HepG2 (cell line): Measurements from ENCODE around the gene CAPZB. TPM values are rescaled to one million over a fixed set of nuclear protein-coding genes. Genes with fewer than 3 reads are reported as not detected.

Experiments used
- CREB3 ChIP-seq: sonication (generic); formaldehyde crosslinking; IDR thresholded peaks from 2 replicates; pipeline ENCODE4 v1.5.0; 2020; ENCODE audit warnings: missing genetic modification reagents
- EED ChIP-seq: sonication (generic); formaldehyde crosslinking; IDR thresholded peaks from 2 replicates; pipeline ENCODE4 v1.5.0; 2020; ENCODE audit warnings: mild to moderate bottlenecking, missing genetic modification reagents
- HDAC6 ChIP-seq: fragments of 200-600 bp; sonication (generic); IDR thresholded peaks from 2 replicates; pipeline ENCODE4 v1.7.0; 2017; ENCODE audit warnings: mild to moderate bottlenecking, antibody characterized with exemption, low read length, low read depth
- HES4 ChIP-seq: sonication (generic); formaldehyde crosslinking; IDR thresholded peaks from 2 replicates; pipeline ENCODE4 v1.9.0; 2021; ENCODE audit warnings: mild to moderate bottlenecking, missing genetic modification reagents, borderline replicate concordance
- HNRNPK ChIP-seq: fragments of 200-400 bp; formaldehyde crosslinking; IDR thresholded peaks from 2 replicates; pipeline ENCODE4 v1.6.1; 2018; ENCODE audit warnings: low read length, low read depth, moderate library complexity, mild to moderate bottlenecking; ENCODE audit not compliant: poor library complexity, severe bottlenecking
- HOXA7 ChIP-seq: sonication (generic); formaldehyde crosslinking; IDR thresholded peaks from 2 replicates; pipeline ENCODE4 v1.8.1; 2022; ENCODE audit warnings: mild to moderate bottlenecking, missing genetic modification reagents, moderate library complexity
- KLF9 ChIP-seq: IDR thresholded peaks from 2 replicates; pipeline ENCODE4 v1.6.1; 2016; ENCODE audit warnings: low read depth
- PRPF4 ChIP-seq: fragments of 200-400 bp; formaldehyde crosslinking; IDR thresholded peaks from 2 replicates; pipeline ENCODE4 v1.6.1; 2016; ENCODE audit warnings: low read length, low read depth; ENCODE audit not compliant: poor library complexity, severe bottlenecking
- RCOR2 ChIP-seq: IDR thresholded peaks from 2 replicates; pipeline ENCODE4 v1.6.1; 2016; ENCODE audit warnings: missing biosample characterization, missing genetic modification reagents
- SMARCE1 ChIP-seq: fragments of 450-650 bp; IDR thresholded peaks from 2 replicates; pipeline ENCODE4 v1.6.1; 2017; ENCODE audit warnings: borderline replicate concordance
- SOX6 ChIP-seq, 2 experiments: fragments of 450-650 bp in 1 of 2; sonication (generic) in 1 of 2; formaldehyde crosslinking in 1 of 2; IDR thresholded peaks; 2 replicates each; pipeline versions ENCODE4 v1.4.0 to v1.6.1; 2017 to 2020; ENCODE audit warnings: antibody characterized with exemption in 1 of 2, mild to moderate bottlenecking in 1 of 2, missing genetic modification reagents in 1 of 2
- THYN1 ChIP-seq: sonication (generic); formaldehyde crosslinking; IDR thresholded peaks from 2 replicates; pipeline ENCODE4 v1.8.1; 2023; ENCODE audit warnings: low read depth, mild to moderate bottlenecking, moderate library complexity, missing genetic modification reagents, borderline replicate concordance
- ZBTB21 ChIP-seq: sonication (generic); formaldehyde crosslinking; IDR thresholded peaks from 2 replicates; pipeline ENCODE4 v1.4.0; 2020; ENCODE audit warnings: missing genetic modification reagents
- ZFP41 ChIP-seq: sonication (generic); formaldehyde crosslinking; IDR thresholded peaks from 2 replicates; pipeline ENCODE4 v1.4.0; 2020; ENCODE audit warnings: mild to moderate bottlenecking, missing genetic modification reagents, borderline replicate concordance
- ZNF207 ChIP-seq: fragments of 450-650 bp; IDR thresholded peaks from 2 replicates; pipeline ENCODE4 v1.6.1; 2016; ENCODE audit warnings: antibody characterized with exemption, borderline replicate concordance
- ZNF414 ChIP-seq: sonication (generic); formaldehyde crosslinking; IDR thresholded peaks from 2 replicates; pipeline ENCODE4 v1.5.0; 2020; ENCODE audit warnings: missing genetic modification reagents
- ZNF746 ChIP-seq: sonication (generic); formaldehyde crosslinking; IDR thresholded peaks from 2 replicates; pipeline ENCODE4 v1.8.0; 2022; ENCODE audit warnings: mild to moderate bottlenecking, missing genetic modification reagents
- ZNF780A ChIP-seq: sonication (generic); formaldehyde crosslinking; IDR thresholded peaks from 2 replicates; pipeline ENCODE4 v1.8.0; 2022; ENCODE audit warnings: mild to moderate bottlenecking, missing genetic modification reagents, moderate library complexity
- polyA plus RNA-seq, 8 experiments: library from polyadenylated mRNA; depleted of rRNA in 3 of 8; stranded (reverse) in 7 of 8; unstranded in 1 of 8; fragments of >200 nt; fragmentation: Illumina TruSeq in 4 of 8; extraction: Trizol in 4 of 8; gene quantifications; 2 replicates each; pipeline versions ENCODE4 v1.2.1 to v1.2.3, GENCODE V29; 2011 to 2016; ENCODE audit warnings: low read depth in 4 of 8, missing spikeins in 1 of 8, mixed read lengths in 1 of 8; ENCODE audit not compliant: insufficient read depth in 1 of 8
- total RNA-seq, 5 experiments: library from RNA; depleted of rRNA; stranded (reverse); fragments of >200 nt; fragmentation: Illumina TruSeq; extraction: Trizol; gene quantifications; 2 replicates each; pipeline ENCODE4 v1.2.3, GENCODE V29; 2016; ENCODE audit warnings: low read depth in 1 of 5
- TF ChIP-seq, protein P1 (sequence below): sonication (generic); formaldehyde crosslinking; IDR thresholded peaks from 2 replicates; pipeline ENCODE4 v1.9.0; 2021; ENCODE audit warnings: missing genetic modification reagents, mild to moderate bottlenecking, borderline replicate concordance
- TF ChIP-seq, protein P2 (sequence below): sonication (generic); formaldehyde crosslinking; IDR thresholded peaks from 2 replicates; pipeline ENCODE4 v1.4.0; 2020; ENCODE audit warnings: missing genetic modification reagents, mild to moderate bottlenecking, borderline replicate concordance
- TF ChIP-seq, protein P3 (sequence below): sonication (generic); formaldehyde crosslinking; IDR thresholded peaks from 2 replicates; pipeline ENCODE4 v1.4.0; 2020; ENCODE audit warnings: mild to moderate bottlenecking, missing genetic modification reagents
- TF ChIP-seq, protein P4 (sequence below): sonication (generic); formaldehyde crosslinking; IDR thresholded peaks from 2 replicates; pipeline ENCODE4 v1.5.0; 2020; ENCODE audit warnings: missing genetic modification reagents, mild to moderate bottlenecking, borderline replicate concordance

Gene CAPZB
- total and polyA plus RNA-seq, 2 of the 13 experiments (the other 11 are each of a cell fraction or from before 2014, with no cell fraction given), result 58.9 to 76.9 TPM

DNA sequence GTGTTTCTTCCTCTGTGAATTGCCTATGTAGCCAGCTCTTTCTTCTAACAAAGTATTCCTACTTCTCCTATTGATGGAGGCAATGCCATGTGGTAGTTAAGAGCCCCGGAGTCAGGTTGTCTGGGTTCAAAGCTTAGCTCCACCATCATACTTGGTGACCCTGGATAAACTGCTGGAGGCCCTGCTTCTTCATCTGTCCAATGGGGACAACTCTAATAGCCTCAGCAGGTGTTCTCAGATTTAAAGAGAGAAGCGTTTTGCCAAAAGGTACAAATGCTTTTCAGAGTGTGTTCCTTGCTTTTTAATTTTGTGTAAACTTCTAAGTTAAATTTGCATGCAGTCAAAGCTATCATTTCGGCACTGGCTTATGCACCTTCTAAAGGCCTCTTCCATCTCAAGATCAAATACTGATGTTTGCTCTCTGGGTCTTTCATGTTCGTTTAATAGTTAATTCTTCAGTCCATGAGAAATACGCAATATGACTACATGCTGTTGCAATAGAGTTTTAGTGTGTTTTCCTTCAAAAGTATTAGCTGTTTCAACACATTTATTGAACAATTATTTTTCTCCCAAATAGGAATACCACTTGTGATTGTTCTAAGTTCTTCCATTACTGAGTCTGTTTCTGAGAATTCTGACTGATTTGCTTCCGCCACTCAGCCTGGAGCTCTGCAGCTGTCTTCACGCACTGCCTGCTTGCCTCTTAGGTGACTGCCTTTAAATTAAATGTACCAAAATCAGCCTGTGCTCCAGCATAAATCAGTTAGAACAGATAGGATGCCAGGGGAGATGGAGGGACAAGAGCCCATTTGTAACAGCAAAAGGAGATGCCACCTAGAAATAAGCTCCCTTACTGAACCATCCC, 75.6 kb downstream of the CAPZB start (continued):
- TF ChIP-seq SOX6 (IDR thresholded peaks at IDR 0.05) (no peak), SOX6 (CRISPR knock-in tag; IDR thresholded peaks at IDR 0.05) (peak; percentile 78), KLF9 (CRISPR knock-in tag) (no peak), ZNF746 (CRISPR knock-in tag) (no peak), HOXA7 (CRISPR knock-in tag) (no peak), ZNF780A (CRISPR knock-in tag) (no peak), CREB3 (CRISPR knock-in tag) (no peak), ZNF414 (CRISPR knock-in tag) (no peak), EED (CRISPR knock-in tag) (no peak), SMARCE1 (no peak), ZBTB21 (CRISPR knock-in tag) (no peak), ZFP41 (CRISPR knock-in tag) (no peak), ZNF207 (no peak), HES4 (CRISPR knock-in tag) (no peak), RCOR2 (CRISPR knock-in tag) (0 out of 2 replicates have a peak, but pooled peaks have one; percentile 20), HDAC6 (no peak), THYN1 (CRISPR knock-in tag) (no peak), HNRNPK (no peak), PRPF4 (no peak)
- TF ChIP-seq, protein P1, sequence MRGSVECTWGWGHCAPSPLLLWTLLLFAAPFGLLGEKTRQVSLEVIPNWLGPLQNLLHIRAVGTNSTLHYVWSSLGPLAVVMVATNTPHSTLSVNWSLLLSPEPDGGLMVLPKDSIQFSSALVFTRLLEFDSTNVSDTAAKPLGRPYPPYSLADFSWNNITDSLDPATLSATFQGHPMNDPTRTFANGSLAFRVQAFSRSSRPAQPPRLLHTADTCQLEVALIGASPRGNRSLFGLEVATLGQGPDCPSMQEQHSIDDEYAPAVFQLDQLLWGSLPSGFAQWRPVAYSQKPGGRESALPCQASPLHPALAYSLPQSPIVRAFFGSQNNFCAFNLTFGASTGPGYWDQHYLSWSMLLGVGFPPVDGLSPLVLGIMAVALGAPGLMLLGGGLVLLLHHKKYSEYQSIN (CRISPR knock-in tag), result no peak
- TF ChIP-seq, protein P2, sequence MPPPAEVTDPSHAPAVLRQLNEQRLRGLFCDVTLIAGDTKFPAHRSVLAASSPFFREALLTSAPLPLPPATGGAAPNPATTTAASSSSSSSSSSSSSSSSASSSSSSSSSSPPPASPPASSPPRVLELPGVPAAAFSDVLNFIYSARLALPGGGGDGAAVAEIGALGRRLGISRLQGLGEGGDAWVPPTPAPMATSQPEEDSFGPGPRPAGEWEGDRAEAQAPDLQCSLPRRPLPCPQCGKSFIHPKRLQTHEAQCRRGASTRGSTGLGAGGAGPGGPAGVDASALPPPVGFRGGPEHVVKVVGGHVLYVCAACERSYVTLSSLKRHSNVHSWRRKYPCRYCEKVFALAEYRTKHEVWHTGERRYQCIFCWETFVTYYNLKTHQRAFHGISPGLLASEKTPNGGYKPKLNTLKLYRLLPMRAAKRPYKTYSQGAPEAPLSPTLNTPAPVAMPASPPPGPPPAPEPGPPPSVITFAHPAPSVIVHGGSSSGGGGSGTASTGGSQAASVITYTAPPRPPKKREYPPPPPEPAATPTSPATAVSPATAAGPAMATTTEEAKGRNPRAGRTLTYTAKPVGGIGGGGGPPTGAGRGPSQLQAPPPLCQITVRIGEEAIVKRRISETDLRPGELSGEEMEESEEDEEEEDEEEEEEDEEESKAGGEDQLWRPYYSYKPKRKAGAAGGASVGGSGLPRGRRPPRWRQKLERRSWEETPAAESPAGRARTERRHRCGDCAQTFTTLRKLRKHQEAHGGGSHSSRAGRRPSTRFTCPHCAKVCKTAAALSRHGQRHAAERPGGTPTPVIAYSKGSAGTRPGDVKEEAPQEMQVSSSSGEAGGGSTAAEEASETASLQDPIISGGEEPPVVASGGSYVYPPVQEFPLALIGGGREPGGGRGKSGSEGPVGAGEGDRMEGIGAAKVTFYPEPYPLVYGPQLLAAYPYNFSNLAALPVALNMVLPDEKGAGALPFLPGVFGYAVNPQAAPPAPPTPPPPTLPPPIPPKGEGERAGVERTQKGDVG (CRISPR knock-in tag), result no peak
- TF ChIP-seq, protein P3, sequence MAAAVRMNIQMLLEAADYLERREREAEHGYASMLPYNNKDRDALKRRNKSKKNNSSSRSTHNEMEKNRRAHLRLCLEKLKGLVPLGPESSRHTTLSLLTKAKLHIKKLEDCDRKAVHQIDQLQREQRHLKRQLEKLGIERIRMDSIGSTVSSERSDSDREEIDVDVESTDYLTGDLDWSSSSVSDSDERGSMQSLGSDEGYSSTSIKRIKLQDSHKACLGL (CRISPR knock-in tag), result no peak
- TF ChIP-seq, protein P4, sequence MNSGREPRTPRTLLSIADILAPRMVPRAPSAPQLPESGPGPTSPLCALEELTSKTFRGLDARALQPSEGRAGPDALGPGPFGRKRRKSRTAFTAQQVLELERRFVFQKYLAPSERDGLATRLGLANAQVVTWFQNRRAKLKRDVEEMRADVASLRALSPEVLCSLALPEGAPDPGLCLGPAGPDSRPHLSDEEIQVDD (CRISPR knock-in tag), result no peak
